GM21529 (cell line): ENCODE results near the gene MICAL2.

Source experiments
- ATAC-seq: cut with Tn5 transposase; IDR thresholded peaks from one replicate; pipeline ENCODE4 v1.9.1; 2021; ENCODE audit not compliant: unreplicated experiment

Gene MICAL2

GRCh38 chr11:12185914-12186313, 75.5 kb downstream of the MICAL2 start:
- no peak for ATAC-seq

DNA sequence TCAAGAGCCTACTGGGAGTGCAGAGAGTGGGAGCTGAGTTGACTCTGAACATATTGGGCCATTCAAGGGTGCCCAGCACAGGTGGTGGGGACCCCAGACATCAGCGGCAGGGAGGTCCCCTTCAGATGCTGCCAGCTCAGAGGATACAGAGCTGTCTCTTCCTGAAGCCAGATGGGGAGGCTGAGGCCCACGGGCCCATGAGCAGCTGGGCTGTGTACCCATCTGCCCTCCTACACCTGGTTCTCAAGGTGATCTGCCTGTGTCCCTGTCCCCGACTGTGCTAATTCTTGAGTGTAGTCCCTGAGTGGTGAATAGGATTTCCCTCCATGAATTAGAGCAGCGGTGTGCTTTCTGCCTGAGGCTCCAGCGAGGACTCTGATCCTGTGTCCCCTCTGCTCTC, 76.3 kb downstream of the MICAL2 start:
- no peak for ATAC-seq

GRCh38 chr11:12187399-12187798, 77.0 kb downstream of the MICAL2 start:
- ATAC-seq = no peak

DNA sequence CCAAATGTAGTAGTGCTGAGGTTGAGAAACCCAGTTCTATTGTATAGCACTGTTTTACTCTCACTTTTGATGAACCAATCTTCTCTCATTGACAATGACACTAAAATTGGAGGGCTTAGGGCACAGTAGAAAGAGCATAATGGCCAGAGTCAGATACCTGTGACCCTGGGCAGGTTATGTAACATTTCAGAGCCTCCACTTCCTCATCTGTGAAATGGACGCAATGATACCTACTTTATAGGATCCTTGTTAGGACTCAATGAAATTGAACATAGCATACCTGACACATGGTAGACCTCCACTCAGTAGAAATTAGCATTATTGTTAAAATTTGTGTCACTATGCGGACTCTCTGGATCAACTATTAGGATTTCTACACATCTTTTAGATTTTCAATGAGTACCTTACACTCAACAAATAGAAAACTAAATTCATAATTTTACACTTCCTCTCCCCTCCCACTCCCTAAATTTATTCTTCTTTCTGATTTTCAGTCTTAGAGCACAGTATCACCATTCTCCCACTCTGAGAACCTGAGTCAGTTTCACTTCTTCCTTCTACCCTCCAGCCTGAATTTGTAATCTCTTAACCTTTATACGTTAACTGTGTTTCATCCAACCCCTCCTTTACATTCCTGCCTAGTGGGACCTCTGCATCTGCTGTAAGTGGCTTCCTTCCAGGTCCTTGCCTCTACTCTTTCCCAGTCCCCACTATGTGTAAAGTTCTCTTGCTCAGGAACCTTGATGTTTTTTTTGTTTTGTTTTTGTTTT, 78.3 kb downstream of the MICAL2 start:
- ATAC-seq = peak; percentile 89

GRCh38 chr11:12189543-12190235, 79.3 kb downstream of the MICAL2 start:
- no peak for ATAC-seq

DNA sequence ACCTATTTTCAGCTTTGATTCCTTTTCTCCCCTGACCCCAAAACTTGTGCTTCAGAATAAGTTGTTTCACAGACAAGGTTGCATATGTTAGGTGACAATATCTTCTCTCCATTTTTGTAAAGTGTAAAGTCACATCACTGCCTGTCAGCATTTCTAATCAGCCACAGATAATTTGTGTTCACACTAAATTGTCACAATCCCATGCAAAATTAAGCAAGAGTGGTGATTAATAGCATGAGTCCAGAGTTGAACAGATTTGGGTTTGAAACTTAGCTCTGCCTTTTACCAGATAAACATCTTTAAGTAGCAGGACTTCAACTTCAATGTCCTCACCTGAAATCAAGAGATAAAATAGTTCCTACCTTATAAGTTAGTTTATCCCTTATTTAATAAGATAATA, 80.1 kb downstream of the MICAL2 start:
- ATAC-seq = no peak

DNA sequence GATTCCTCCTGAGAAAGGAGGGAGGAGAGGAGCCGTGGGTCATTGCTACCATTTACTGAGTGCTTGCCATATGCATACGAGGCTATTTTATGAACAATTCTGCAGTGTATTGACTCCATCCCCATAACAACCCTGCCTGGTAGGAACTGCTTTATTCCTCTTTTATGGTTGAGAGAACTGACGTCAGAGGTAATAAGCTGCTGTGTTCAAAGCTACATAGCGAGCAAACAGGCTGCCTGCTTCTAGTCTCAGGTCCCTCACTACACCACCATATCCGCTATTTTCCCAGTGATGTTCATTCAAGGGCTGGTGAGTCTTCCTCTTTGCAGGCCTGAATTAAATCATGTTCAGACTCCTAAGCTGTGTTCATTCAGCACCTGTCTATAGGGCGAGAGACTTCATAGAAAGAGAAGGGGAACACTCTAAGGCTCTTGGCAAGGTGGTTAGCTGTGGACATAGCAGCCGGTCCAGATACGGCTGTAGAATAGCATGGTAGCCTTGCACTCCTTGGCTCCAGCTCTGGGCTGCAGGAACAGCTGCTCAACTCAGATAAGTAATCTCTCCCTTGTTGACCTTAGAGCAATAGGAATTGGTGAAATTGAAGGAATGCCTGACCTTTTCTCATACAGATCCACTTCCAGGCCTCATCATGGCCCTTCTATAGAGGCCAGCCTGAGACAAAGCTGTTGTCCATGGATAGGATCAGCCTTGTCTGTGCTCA, 82.6 kb downstream of the MICAL2 start:
- ATAC-seq = no peak

GRCh38 chr11:12193515-12194336, 83.3 kb downstream of the MICAL2 start:
- no peak for ATAC-seq

GRCh38 chr11:12195768-12196167, 85.4 kb downstream of the MICAL2 start:
- peak; percentile 82 for ATAC-seq

- no peak for ATAC-seq
Observed at GRCh38 chr11:12196308-12196707, 85.9 kb downstream of the MICAL2 start.

DNA sequence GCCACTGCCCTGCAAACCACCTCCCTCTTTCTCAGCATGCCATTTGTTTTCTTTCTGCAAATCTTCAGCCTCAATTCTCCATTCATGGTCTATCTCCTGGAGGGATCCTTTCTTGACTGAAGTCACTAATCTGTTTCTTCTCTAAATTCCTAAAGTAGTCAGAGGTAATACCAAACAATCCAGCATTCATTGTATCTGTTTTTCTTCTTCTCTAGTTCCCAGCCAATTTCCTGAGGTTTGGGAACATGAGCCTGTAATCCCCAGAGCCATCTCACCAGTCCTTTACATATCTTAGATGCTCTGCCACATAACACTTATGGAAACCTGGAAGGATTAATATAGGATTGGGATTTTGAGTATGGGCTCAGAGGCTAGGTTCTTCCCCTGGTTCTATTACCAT, 86.5 kb downstream of the MICAL2 start:
- no peak for ATAC-seq

DNA sequence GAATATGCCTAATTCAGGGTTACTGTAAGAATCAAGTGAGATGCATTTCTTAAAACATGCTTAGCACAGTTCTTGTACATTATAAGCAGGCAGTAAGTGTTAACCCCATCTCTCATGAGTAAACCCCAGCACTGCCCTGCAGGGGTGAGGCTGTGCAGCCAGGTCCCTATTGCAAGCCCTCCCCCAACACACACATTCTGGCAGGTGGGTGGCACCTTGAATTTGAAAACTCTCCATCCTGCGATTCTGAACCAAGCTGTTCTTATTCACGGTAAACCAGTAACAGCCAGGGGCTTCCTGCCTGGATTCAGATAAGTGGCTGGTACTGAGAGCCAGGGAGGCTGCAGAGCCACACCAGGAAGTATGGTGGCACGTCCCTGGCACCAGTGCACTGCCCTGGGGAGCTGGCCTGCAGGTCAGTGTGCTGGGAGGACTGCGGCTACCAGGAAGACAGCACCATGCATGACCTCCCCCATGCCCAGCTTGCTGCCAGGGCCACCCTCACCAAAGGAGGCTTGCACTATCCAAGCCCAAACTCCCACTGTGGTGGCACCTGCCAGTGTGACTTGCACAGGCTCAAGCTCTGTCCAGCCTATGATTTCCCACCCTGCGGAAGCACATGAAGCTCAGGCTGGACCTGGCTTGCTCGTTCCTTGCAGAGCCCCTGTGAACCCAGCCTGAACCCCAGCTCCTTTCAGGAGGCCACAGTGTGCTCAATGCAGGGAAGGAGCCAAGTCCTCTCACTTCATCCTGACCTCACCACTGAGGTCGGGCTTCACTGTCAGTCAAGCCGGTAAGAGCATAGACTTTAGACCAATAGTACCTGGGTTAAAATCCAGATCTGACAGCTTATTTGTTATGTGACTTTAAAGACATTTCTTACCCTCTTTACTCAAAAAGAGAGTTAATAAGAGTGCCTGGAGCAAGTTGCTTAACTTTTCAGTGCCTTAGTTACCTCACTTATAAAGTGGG, 88.1 kb downstream of the MICAL2 start:
- no peak for ATAC-seq

- no peak for ATAC-seq
Observed at GRCh38 chr11:12199231-12199948, 89.0 kb downstream of the MICAL2 start.

GRCh38 chr11:12200279-12200990, 90.0 kb downstream of the MICAL2 start:
- ATAC-seq = no peak

DNA sequence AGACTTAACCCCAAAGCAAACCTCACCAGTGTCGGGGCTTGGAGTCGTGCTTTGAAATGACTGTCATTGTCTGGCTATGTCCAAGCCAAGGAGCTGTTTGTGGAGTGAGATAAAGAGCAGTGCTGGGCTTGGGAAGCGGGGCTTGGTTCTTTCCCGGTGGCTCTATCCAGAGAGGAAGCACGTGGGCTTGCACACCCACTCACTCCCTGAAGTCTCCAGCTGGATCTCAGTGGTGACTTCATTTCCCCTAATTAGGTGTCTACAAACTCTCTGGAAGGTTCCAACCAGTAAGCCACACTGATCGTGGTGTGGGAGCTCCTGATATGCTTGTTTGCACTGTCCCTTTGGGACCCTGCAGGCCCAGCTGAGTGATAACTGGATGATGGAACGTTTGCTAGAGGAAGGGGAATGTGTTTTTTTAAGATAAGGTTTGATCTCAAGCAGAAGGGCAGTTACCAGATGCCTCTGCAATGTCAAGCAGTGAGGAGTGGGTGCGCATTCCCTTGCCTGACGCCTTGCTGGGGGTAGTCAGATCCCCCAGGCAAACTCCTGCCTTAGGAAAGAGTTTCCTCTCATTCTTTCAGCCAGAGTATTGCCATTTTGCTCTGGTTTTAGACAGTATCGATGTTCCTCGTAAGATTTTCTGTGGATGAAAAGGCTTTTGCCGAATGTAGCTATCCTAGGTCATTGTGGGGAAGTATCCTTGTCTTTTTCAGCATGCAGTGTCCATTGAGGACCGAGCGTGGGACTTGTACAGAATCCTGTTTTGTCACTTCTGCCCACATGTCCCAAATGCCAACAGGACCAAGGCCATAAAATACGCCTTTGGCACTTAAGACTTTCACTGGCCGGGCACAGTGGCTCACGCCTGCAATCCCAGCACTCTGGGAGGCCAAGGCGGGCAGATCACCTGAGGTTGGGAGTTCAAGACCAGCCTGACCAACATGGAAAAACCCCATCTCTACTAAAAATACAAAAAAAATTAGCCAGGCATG, 90.9 kb downstream of the MICAL2 start:
- ATAC-seq = no peak

DNA sequence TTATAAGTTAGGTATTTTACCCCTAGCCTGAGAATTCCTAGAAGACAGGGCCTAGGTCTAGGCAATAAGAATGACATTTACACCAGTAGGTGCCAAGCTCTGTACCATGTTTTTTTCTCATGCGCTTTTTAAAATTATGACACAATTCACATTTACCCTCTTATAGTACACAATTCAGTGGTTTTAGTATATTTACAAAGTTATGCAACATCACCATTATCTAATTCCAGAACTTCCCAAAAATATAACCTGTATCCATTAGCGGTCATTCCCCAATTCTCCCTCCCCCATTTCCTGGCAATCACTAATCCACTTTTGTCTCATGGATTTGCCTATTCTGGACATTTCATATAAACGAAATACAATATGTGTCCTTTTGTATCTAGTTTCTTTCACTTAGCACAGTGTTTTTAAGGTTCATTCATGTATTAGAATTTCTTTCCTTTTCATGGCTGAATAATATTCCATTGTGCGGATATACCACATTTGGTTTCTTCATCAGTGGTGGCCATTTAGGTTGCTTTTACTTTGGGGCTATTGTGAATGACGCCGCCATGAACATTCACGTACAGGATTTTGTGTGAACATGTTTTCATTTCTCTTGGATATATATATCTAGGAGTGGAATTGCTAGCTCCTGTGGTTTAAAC, 92.4 kb downstream of the MICAL2 start:
- no peak for ATAC-seq

- no peak for ATAC-seq
Observed at GRCh38 chr11:12204506-12204905, 94.1 kb downstream of the MICAL2 start.
